GM21515 (cell line): Measurements from ENCODE around the gene PRKAR1B.

ENCODE experiments used
- ATAC-seq: cut with Tn5 transposase; IDR thresholded peaks from one replicate; pipeline ENCODE4 v1.9.1; 2021; ENCODE audit not compliant: unreplicated experiment

The PRKAR1B gene

GRCh38 chr7:607938-608337, 119.1 kb downstream of the PRKAR1B start:
- ATAC-seq: no peak

DNA sequence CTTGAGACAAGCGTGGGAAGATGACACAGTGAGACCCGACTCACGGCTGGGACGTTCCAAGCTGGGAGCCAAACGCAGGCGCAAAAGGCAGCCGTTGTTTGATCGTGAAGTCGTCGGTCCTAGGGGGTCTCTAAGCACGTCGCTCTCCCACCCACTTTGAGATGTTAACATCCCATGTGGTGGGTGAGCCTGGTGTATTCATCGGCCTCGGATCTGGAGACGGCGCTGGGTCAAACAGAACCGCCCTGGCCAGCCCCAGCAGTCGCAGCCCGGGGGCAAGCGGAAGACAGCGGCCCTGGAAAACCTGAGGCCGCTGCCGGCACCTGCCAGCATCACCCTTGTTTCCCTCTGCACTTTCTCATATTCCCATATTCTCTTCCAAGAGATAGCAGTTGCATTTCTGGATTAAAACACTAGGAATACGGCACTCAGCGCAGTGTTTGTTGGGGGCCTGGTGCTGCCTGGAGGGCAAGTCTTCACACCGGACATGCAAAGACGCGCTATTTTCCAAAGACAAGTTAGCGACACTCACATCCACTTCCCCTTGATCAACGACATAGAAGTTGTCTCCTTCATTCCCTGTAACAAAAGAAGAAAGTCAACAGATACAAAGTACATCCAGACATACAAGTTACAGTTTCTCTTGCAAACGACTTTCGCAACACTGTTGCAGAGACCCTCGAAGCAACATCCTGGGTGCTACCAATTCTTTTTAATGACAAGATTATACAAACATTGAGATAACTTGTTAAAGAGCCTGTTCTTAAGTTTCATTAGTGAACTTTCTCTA, 121.2 kb downstream of the PRKAR1B start:
- ATAC-seq: no peak

- no peak for ATAC-seq
These were observed 122.1 kb downstream of the PRKAR1B start for GRCh38 chr7:604884-605531.

- ATAC-seq: peak; percentile 78
These were observed 122.8 kb downstream of the PRKAR1B start for GRCh38 chr7:604001-604883.

- ATAC-seq: peak; percentile 3
These were observed 123.7 kb downstream of the PRKAR1B start for GRCh38 chr7:603152-603951.

- ATAC-seq: no peak
These were observed 124.5 kb downstream of the PRKAR1B start for GRCh38 chr7:602341-603141.

DNA sequence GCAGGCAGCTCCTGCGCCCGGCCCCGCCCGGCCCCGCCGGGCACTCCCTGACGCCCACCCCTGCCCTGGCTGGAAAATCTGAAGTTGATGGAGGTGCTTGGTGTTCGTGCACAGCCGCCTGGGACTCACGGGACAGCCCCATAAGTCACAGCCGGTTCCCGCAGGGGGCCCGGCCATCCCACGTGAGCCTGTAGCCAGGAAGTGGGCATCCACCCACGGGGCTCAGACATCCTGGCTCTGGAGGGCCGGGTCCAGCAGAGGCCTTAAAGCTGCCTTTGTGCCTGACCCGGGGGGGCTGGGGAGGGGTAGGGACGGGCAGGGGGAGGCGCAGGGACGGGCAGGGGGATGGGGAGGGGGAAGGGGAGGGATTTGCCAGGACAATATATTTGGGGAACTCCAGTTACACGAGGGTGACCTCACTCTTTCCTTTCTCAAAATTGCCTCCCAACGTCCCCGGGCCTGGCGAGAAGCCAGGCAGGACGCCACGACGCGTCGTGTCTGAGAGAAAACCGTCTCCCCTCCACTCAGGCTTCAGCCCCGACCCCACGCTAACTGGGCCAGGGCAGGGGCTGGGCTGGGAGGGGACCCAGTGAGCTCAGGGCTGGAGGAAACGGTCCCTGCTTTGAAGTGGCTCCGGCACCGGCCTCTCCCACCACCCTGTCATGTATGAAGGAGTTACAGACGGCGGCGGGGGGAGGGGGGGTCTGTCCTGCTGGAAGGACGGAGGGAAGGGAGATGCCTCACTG, 125.3 kb downstream of the PRKAR1B start:
- peak; percentile 30 for ATAC-seq

GRCh38 chr7:601036-601594, 126.0 kb downstream of the PRKAR1B start:
- no peak for ATAC-seq

DNA sequence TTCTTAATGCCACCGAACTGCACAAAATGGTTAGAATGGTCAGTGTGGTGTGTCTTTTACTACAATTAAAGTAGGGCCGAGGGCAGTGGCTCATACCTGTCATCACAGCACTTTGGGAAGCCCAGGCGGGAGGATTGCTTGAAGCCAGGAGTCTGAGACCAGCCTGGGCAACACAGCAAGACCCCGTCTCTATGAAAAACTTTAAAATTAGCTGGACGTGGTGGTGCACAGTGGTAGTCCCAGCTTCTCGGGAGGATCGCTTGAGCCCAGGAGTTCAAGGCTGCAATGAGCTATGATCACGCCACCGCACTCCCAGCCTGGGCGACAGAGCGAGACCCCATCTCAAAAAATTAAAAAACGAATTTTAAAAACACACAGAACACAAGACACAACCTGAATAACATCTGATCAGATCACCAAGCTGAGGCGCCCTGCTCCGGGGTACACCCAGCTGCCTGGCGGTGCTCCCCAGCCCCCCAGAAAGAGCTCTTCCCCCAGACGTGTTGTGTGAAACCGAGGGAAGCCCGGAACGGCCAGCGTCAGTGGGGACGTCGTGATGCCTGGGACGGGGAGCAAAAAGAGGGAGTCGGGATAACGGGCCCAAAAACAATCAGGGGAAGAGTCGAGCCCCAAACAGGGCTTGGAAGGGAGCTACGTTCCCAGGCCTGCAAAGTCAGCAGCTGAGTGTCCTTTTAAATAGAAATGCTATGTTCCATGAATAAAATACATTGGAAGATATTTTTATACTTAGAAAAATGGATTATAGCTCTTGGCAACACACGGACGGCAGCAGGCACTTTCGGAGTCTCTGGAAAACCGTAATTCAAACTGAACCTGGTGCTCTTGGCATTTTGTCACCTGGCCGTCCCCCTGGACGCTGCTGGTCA, 126.7 kb downstream of the PRKAR1B start:
- ATAC-seq: no peak

DNA sequence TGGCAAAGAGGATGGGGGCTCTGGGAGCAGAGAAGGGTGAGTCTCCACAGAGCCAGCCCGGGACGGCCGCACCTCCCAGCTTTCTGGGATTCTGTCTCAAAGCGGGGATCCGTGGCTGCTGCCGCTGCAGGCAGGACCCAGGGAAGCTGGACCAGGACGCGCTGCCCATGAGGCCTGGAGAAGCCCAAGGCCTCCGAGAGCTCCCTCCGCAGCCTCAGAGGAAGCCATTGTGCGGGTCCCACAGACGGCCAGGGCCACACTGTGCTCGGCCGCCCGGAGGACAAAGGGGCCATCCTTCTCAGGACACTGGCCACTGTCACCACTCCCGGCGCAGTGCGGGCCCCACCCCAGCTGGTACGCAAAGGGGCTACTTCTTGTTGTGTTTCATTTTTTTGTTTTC, 128.2 kb downstream of the PRKAR1B start:
- no peak for ATAC-seq

DNA sequence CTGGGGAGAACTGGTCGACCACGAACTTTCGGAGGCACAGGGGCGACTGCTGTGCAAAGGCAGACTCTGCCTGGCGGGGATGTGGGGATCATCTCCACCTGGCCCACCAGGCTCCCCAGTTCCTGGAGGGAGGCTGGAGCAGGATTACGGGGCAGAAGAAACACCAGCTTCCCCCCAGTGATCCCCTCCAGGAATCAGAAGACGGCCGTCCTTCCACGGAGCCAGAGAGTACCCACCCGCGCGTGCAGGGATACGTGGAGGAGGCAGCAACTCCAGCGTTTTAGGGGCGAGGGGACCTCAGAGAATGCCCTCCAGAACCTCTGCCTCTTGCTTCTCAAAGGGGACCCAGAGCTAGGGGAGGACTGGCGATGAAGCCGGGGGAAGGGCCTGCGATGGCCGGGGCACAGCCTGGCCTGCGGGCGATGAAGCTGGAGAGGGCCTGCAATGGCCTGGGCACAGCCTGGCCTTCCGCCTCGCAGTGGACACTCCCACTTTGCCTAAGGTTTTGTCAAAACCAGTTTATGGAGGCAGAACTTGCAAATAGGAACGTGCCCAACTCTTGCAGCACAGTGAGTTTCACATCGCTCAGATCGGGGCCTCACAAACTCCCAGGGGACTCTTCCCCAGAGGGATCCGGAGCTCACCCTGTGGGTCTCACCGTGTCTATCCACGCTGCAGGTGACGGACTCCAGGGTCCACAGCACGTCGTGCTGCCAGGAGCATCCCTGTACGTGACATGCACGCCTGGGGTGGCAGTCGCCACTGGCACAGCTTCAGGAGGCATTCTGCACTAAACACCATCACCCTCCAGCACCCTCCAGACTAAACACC, 129.5 kb downstream of the PRKAR1B start:
- ATAC-seq: no peak

- no peak for ATAC-seq
These were observed 130.3 kb downstream of the PRKAR1B start for GRCh38 chr7:596819-597182.

- no peak for ATAC-seq
These were observed 130.8 kb downstream of the PRKAR1B start for GRCh38 chr7:596071-596818.

GRCh38 chr7:595621-596010, 131.5 kb downstream of the PRKAR1B start:
- no peak for ATAC-seq

- no peak for ATAC-seq
These were observed 132.0 kb downstream of the PRKAR1B start for GRCh38 chr7:594920-595620.
